ENCODE data around the gene NPAS2. TPM values are rescaled to one million over a fixed set of nuclear protein-coding genes. Genes with fewer than 3 reads are reported as not detected.

Gene NPAS2
- total RNA-seq, 1 donor from 2014 or later: 8.2 TPM

GRCh38 chr2:100997509-100998234, 177.7 kb downstream of the NPAS2 start:
- no peak for TF ChIP-seq CTCF (IDR thresholded peaks at IDR 0.05; ENCODE audit: insufficient read depth, low read length, severe bottlenecking)
- no peak overlapping the region for H3K4me3 ChIP-seq (ENCODE audit: low read depth, low read length)
- H3K36me3 ChIP-seq (ENCODE audit: control insufficient read depth, insufficient read depth, low read length): peaks cover 2% of the 10 kb centered on the region
- no peak for DNase-seq (ENCODE audit: low read depth)
- H3K27me3 ChIP-seq (ENCODE audit: control insufficient read depth, insufficient read depth, low read length): no peaks in the 10 kb centered on the region
- FAIRE-seq: no peak

- FAIRE-seq: no peak
- Histone ChIP-seq H3K27me3 (ENCODE audit: control insufficient read depth, insufficient read depth, low read length) (no peaks in the 10 kb centered on the region), H3K4me3 (ENCODE audit: low read depth, low read length) (no peak overlapping the region), H3K36me3 (ENCODE audit: control insufficient read depth, insufficient read depth, low read length) (peaks cover 5% of the 10 kb centered on the region)
- DNase-seq (ENCODE audit: low read depth): no peak
- no peak for TF ChIP-seq CTCF (IDR thresholded peaks at IDR 0.05; ENCODE audit: insufficient read depth, low read length, severe bottlenecking)
Measured at GRCh38 chr2:100998235-100998573, 178.3 kb downstream of the NPAS2 start.

GRCh38 chr2:100999995-101000394, 180.1 kb downstream of the NPAS2 start:
- no peak for DNase-seq (ENCODE audit: low read depth)
- Histone ChIP-seq H3K4me3 (ENCODE audit: low read depth, low read length) (no peak overlapping the region), H3K27me3 (ENCODE audit: control insufficient read depth, insufficient read depth, low read length) (no peaks in the 10 kb centered on the region), H3K36me3 (ENCODE audit: control insufficient read depth, insufficient read depth, low read length) (peaks cover 16% of the 10 kb centered on the region)
- TF ChIP-seq CTCF (IDR thresholded peaks at IDR 0.05; ENCODE audit: insufficient read depth, low read length, severe bottlenecking): no peak
- FAIRE-seq: no peak

GRCh38 chr2:101001691-101002561, 182.0 kb downstream of the NPAS2 start, which contains the start of gene RPL31:
Gene RPL31 (plus strand): TSS chr2:101002289. CDS start chr2:101002702, 413 bp downstream.
- TF ChIP-seq CTCF (IDR thresholded peaks at IDR 0.05; ENCODE audit: insufficient read depth, low read length, severe bottlenecking): no peak
- no peak for FAIRE-seq

GRCh38 chr2:101002562-101003277, 182.8 kb downstream of the NPAS2 start:
- Histone ChIP-seq H3K4me3 (ENCODE audit: low read depth, low read length) (peak overlapping the region; percentile 83), H3K27me3 (ENCODE audit: control insufficient read depth, insufficient read depth, low read length) (no peaks in the 10 kb centered on the region), H3K36me3 (ENCODE audit: control insufficient read depth, insufficient read depth, low read length) (peaks cover 19% of the 10 kb centered on the region)
- no peak for FAIRE-seq
- no peak for DNase-seq (ENCODE audit: low read depth)
- TF ChIP-seq CTCF (IDR thresholded peaks at IDR 0.05; ENCODE audit: insufficient read depth, low read length, severe bottlenecking): no peak

More at GRCh38 chr2:101001691-101002561, 182.0 kb downstream of the NPAS2 start, which contains the start of gene RPL31:
- H3K4me3 ChIP-seq (ENCODE audit: low read depth, low read length): peak within 1 kb of the TSS; percentile 83
- H3K36me3 ChIP-seq (ENCODE audit: control insufficient read depth, insufficient read depth, low read length): peaks cover 19% of the 10 kb centered on the region
- DNase-seq (ENCODE audit: low read depth): peak; percentile 91
- no peaks in the 10 kb centered on the region for H3K27me3 ChIP-seq (ENCODE audit: control insufficient read depth, insufficient read depth, low read length)
